ENCODE data around the gene STK32B. TPM values are rescaled to one million over a fixed set of nuclear protein-coding genes. Genes with fewer than 3 reads are reported as not detected.
"Not testable (repeated sequence)": the region's sequence is repeated elsewhere in the genome, so short reads cannot be mapped to it uniquely, and the experiment has no call there.

The STK32B gene
- total RNA-seq, 1 experiment from 2014 or later = 15.1 TPM

DNA sequence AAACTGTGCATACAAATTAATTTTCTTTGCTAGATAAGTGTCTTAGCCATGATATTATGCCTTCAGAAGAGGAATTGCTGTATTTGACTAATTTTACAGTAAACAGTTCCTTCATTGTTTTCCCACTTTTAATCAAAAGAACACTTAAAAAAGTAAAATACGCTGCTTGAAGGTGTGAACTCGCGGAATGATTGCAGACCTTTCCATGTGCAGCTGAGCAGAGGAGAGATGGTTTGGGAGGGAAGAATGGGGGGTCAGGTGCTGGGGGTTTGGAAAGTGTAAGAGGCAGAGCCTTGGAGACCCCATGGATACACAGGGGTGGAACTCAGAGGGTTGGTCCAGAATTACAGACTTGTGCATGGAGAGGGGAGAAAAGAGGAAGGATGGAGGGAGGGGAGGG is 47.4 kb upstream of the STK32B start:
- Histone ChIP-seq H3K36me3 (ENCODE audit: insufficient read depth, low read length, poor library complexity, severe bottlenecking) (no peaks in the 10 kb centered on the region), H3K9me3 (ENCODE audit: low read depth, low read length, poor library complexity, severe bottlenecking) (no peaks in the 10 kb centered on the region), H3K27ac (ENCODE audit: low read depth, low read length, poor library complexity, severe bottlenecking) (no peak overlapping the region), H3K4me1 (ENCODE audit: insufficient read depth, low read length, poor library complexity, severe bottlenecking) (no peaks in the 10 kb centered on the region), H3K4me3 (ENCODE audit: low read depth, low read length, poor library complexity, severe bottlenecking) (no peak overlapping the region), H3K27me3 (replicated peaks; ENCODE audit: insufficient read depth, low read depth, low read length, poor library complexity) (no peaks in the 10 kb centered on the region)
- ChIA-PET POLR2A (ENCODE audit: low non-redundant PET) (no interaction called here), CTCF (no interaction called here)
- intact Hi-C loops (cut with micrococcal nuclease; ENCODE audit: unreplicated experiment) = no loop called here
- TF ChIP-seq, protein P1, sequence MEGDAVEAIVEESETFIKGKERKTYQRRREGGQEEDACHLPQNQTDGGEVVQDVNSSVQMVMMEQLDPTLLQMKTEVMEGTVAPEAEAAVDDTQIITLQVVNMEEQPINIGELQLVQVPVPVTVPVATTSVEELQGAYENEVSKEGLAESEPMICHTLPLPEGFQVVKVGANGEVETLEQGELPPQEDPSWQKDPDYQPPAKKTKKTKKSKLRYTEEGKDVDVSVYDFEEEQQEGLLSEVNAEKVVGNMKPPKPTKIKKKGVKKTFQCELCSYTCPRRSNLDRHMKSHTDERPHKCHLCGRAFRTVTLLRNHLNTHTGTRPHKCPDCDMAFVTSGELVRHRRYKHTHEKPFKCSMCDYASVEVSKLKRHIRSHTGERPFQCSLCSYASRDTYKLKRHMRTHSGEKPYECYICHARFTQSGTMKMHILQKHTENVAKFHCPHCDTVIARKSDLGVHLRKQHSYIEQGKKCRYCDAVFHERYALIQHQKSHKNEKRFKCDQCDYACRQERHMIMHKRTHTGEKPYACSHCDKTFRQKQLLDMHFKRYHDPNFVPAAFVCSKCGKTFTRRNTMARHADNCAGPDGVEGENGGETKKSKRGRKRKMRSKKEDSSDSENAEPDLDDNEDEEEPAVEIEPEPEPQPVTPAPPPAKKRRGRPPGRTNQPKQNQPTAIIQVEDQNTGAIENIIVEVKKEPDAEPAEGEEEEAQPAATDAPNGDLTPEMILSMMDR (conservative IDR thresholded peaks at IDR 0.05; ENCODE audit: low read depth, low read length) = no peak
- DNase-seq (ENCODE audit: low spot score) = no peak
- no TSS peak for BruUV-seq (replicated peaks)

DNA sequence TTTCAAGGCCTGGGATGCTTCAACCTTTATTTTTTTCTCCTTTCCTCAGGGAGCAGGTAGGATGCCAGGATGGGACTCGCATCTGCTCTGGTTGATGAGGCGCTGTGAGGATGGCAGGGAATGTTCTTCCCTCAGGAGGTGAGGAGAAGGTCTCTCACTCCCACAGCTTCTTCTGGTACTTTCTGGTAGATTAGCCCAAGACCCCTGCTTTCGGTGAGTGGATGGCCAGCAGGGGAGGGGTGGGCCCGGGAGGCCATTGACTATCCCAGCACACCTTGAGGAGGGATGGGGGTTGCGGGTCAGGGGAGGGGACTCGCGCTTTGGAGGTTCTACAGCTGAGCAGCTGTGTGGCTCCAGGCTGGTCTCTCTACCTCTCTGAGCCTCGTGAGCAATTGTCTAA is 46.8 kb upstream of the STK32B start:
- ChIA-PET CTCF (no interaction called here), POLR2A (ENCODE audit: low non-redundant PET) (no interaction called here)
- no peak for TF ChIP-seq EZH2 (IDR thresholded peaks at IDR 0.05; ENCODE audit: borderline replicate concordance, low read depth, low read length, poor library complexity, severe bottlenecking)
- TF ChIP-seq, protein P1 (conservative IDR thresholded peaks at IDR 0.05; ENCODE audit: low read depth, low read length) = no peak
- Histone ChIP-seq H3K27ac (ENCODE audit: low read depth, low read length, poor library complexity, severe bottlenecking) (no peak overlapping the region), H3K36me3 (ENCODE audit: insufficient read depth, low read length, poor library complexity, severe bottlenecking) (no peaks in the 10 kb centered on the region), H3K9me3 (ENCODE audit: low read depth, low read length, poor library complexity, severe bottlenecking) (no peaks in the 10 kb centered on the region), H3K4me1 (ENCODE audit: insufficient read depth, low read length, poor library complexity, severe bottlenecking) (no peaks in the 10 kb centered on the region), H3K27me3 (replicated peaks; ENCODE audit: insufficient read depth, low read depth, low read length, poor library complexity) (no peaks in the 10 kb centered on the region), H3K4me3 (ENCODE audit: low read depth, low read length, poor library complexity, severe bottlenecking) (no peak overlapping the region)
- BruUV-seq (replicated peaks) = no TSS peak
- intact Hi-C loops (cut with micrococcal nuclease; ENCODE audit: unreplicated experiment) = no loop called here
- no peak for DNase-seq (ENCODE audit: low spot score)

DNA sequence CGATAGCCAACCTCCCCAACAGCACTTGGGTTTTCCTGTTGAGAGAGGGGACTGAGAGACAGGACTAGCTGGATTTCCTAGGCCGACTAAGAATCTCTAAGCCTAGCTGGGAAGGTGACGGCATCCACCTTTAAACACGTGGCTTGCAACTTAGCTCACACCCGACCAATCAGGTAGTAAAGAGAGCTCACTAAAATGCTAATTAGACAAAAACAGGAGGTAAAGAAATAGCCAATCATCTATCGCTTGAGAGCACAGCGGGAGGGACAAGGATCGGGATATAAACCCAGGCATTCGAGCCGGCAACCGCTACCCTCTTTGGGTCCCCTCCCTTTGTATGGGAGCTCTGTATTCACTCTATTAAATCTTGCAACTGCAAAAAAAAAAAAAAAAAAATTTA is 44.3 kb upstream of the STK32B start:
- DNase-seq (ENCODE audit: low spot score); BruUV-seq (replicated peaks); H3K4me3 ChIP-seq (ENCODE audit: low read depth, low read length, poor library complexity, severe bottlenecking); H3K4me1 ChIP-seq (ENCODE audit: insufficient read depth, low read length, poor library complexity, severe bottlenecking); H3K27me3 ChIP-seq (replicated peaks; ENCODE audit: insufficient read depth, low read depth, low read length, poor library complexity); intact Hi-C loops (cut with micrococcal nuclease; ENCODE audit: unreplicated experiment); H3K27ac ChIP-seq (ENCODE audit: low read depth, low read length, poor library complexity, severe bottlenecking); H3K36me3 ChIP-seq (ENCODE audit: insufficient read depth, low read length, poor library complexity, severe bottlenecking); H3K9me3 ChIP-seq (ENCODE audit: low read depth, low read length, poor library complexity, severe bottlenecking): not testable (repeated sequence)
- CTCF ChIA-PET = interaction anchor here (0.6 kb wide), 1 partner anchor 15 kb away, joined by 4 read pairs; no protein-coding TSS in a partner anchor
- POLR2A ChIA-PET (ENCODE audit: low non-redundant PET) = interaction anchor here (0.6 kb wide), 1 partner anchor 79 kb away, joined by 8 read pairs; no protein-coding TSS in a partner anchor

DNA sequence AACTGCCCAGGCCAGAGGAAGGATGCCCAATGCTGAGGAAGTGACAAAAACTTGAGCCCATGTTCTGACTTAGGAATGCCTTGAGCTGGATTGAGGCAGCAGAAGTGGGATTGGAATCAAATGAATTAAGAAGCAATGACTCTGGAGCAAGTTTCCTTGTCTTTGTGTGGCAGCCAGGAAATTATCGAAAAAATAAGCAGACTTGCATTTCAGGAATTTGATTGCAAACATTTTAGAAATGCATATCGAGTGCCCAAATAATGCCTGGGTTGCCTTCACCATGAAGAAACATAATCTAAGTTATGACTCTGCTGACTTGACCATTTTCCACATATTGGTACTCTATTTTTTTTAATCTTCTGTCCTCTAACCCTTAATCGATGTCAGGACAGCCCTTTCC is 41.5 kb upstream of the STK32B start:
- intact Hi-C loops (cut with micrococcal nuclease; ENCODE audit: unreplicated experiment) = no loop called here

More for the DNA sequence above, 41.5 kb upstream of the STK32B start:
- Histone ChIP-seq H3K9me3 (ENCODE audit: low read depth, low read length, poor library complexity, severe bottlenecking) (no peaks in the 10 kb centered on the region), H3K4me1 (ENCODE audit: insufficient read depth, low read length, poor library complexity, severe bottlenecking) (peaks cover 4% of the 10 kb centered on the region), H3K27me3 (replicated peaks; ENCODE audit: insufficient read depth, low read depth, low read length, poor library complexity) (no peaks in the 10 kb centered on the region), H3K4me3 (ENCODE audit: low read depth, low read length, poor library complexity, severe bottlenecking) (no peak overlapping the region), H3K27ac (ENCODE audit: low read depth, low read length, poor library complexity, severe bottlenecking) (no peak overlapping the region), H3K36me3 (ENCODE audit: insufficient read depth, low read length, poor library complexity, severe bottlenecking) (no peaks in the 10 kb centered on the region)
- no TSS peak for BruUV-seq (replicated peaks)
- TF ChIP-seq EZH2 (IDR thresholded peaks at IDR 0.05; ENCODE audit: borderline replicate concordance, low read depth, low read length, poor library complexity, severe bottlenecking) = no peak
- TF ChIP-seq, protein P1 (conservative IDR thresholded peaks at IDR 0.05; ENCODE audit: low read depth, low read length) = no peak
- DNase-seq (ENCODE audit: low spot score) = no peak
- POLR2A ChIA-PET (ENCODE audit: low non-redundant PET) = no interaction called here
- CTCF ChIA-PET = no interaction called here

Measured in A673 (cell line).